Osteocyte (in vitro differentiated cells): ENCODE measurements around the gene CAPN10. TPM values are rescaled to one million over a fixed set of nuclear protein-coding genes. Genes with fewer than 3 reads are reported as not detected.

Experiments
- DNase-seq: peaks from one replicate; pipeline ENCODE4 v3.0.0; 2021; ENCODE audit warnings: mixed read lengths; ENCODE audit not compliant: unreplicated experiment; ENCODE audit errors: extremely low spot score
- H3K27ac Mint-ChIP-seq: one replicate; pipeline ENCODE4 v1.8.0; 2021; ENCODE audit warnings: mild to moderate bottlenecking, mixed read lengths; ENCODE audit not compliant: unreplicated experiment
- H3K27me3 Mint-ChIP-seq: one replicate; pipeline ENCODE4 v1.8.0; 2021; ENCODE audit warnings: mixed read lengths; ENCODE audit not compliant: unreplicated experiment
- H3K36me3 Mint-ChIP-seq: one replicate; pipeline ENCODE4 v1.8.0; 2021; ENCODE audit warnings: mixed read lengths; ENCODE audit not compliant: unreplicated experiment
- H3K4me1 Mint-ChIP-seq: one replicate; pipeline ENCODE4 v1.8.0; 2021; ENCODE audit warnings: mixed read lengths; ENCODE audit not compliant: unreplicated experiment
- H3K4me3 Mint-ChIP-seq: one replicate; pipeline ENCODE4 v1.8.0; 2021; ENCODE audit warnings: mild to moderate bottlenecking, moderate library complexity, mixed read lengths; ENCODE audit not compliant: unreplicated experiment
- H3K9me3 Mint-ChIP-seq: one replicate; pipeline ENCODE4 v1.8.0; 2021; ENCODE audit warnings: mixed read lengths; ENCODE audit not compliant: unreplicated experiment
- total RNA-seq: library from RNA; stranded (reverse); gene quantifications from 2 replicates; pipeline ENCODE4 v1.2.1, GENCODE V29; 2021
- TF ChIP-seq, protein P1 (sequence below): fragments of 200-600 bp; sonication (generic); IDR thresholded peaks from 2 replicates; pipeline ENCODE4 v1.5.0; 2021; ENCODE audit warnings: antibody characterized with exemption, mild to moderate bottlenecking, moderate library complexity

The CAPN10 gene
- total RNA-seq, 1 donor from 2014 or later = 37.7 TPM

DNA sequence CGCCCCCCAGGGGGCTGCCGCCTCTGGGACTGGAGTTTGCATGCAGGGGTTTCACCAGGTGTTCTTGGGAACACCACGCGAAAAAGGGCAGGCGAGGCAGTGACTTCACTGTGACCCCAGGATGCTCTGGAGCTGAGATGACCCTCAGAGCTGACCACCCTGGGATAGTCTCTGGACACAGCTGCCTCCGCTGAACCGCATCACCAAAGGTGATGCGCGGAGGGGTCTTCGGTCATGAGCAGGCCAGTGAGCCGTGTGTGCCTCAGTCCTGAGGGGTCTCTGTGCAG is 56.2 kb downstream of the CAPN10 start:
- Mint-ChIP-seq H3K9me3 (no peaks in the 10 kb centered on the region), H3K27ac (no peak overlapping the region), H3K4me3 (no peak overlapping the region), H3K36me3 (no peaks in the 10 kb centered on the region), H3K27me3 (peaks cover 13% of the 10 kb centered on the region), H3K4me1 (no peaks in the 10 kb centered on the region)
- TF ChIP-seq, protein P1, sequence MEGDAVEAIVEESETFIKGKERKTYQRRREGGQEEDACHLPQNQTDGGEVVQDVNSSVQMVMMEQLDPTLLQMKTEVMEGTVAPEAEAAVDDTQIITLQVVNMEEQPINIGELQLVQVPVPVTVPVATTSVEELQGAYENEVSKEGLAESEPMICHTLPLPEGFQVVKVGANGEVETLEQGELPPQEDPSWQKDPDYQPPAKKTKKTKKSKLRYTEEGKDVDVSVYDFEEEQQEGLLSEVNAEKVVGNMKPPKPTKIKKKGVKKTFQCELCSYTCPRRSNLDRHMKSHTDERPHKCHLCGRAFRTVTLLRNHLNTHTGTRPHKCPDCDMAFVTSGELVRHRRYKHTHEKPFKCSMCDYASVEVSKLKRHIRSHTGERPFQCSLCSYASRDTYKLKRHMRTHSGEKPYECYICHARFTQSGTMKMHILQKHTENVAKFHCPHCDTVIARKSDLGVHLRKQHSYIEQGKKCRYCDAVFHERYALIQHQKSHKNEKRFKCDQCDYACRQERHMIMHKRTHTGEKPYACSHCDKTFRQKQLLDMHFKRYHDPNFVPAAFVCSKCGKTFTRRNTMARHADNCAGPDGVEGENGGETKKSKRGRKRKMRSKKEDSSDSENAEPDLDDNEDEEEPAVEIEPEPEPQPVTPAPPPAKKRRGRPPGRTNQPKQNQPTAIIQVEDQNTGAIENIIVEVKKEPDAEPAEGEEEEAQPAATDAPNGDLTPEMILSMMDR = no peak
- peak; percentile 80 for DNase-seq

DNA sequence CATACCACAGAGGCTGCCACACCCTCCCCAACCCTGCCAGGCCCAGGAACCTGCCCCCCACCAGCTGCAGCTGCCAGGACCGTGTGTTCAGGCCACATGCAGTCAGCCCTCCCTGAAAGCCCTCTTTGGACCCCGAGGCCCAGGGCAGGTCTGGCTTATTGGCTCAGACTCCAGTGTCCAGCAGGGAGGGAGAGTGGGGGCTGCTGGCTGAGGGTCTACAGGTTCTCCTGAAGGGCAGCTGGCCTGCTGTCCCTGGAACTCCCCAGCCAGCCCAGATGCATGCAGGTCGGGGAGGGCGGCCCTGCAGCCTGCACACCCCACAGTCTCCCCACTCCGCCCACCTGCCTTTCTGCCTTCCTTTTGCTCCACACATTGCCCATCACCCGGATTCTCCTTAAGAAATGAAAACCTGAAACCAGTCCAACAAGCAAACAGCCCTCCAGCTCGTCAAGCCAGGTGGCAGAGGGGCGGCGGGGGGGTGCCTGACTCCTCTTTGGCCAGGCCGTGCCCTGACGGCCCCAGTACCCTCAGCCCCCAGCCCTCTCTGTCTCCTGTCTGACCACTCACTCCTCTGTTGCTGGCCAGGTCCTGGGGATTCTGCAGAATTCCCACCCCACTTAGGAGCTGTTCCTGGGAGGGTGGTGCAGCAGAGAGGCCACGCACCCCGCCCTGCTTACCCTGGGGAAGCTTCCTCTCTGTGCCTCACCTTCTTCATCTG is 56.7 kb downstream of the CAPN10 start:
- Mint-ChIP-seq H3K9me3 (no peaks in the 10 kb centered on the region), H3K4me3 (no peak overlapping the region), H3K27ac (no peak overlapping the region), H3K36me3 (no peaks in the 10 kb centered on the region), H3K4me1 (no peaks in the 10 kb centered on the region), H3K27me3 (peaks cover 17% of the 10 kb centered on the region)
- DNase-seq = peak; percentile 81
- TF ChIP-seq, protein P1 = no peak

DNA sequence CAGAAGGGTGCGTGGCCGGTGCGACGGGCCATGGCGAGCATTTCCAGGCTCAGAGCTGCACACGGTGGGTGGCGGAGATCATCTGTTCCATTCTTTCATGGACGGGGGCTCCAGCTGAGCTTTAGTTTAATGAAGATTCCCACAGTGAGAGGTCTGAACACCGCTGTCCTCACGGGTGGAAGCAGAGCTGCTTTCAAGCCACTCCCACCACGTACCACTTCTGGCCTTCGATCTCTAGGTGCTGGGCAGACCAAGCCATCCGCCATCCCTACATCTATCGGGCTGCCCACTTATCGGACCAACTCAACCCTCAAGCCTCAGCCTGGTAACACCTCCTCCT is 57.2 kb downstream of the CAPN10 start:
- Mint-ChIP-seq H3K4me1 (no peaks in the 10 kb centered on the region), H3K36me3 (no peaks in the 10 kb centered on the region)

DNA sequence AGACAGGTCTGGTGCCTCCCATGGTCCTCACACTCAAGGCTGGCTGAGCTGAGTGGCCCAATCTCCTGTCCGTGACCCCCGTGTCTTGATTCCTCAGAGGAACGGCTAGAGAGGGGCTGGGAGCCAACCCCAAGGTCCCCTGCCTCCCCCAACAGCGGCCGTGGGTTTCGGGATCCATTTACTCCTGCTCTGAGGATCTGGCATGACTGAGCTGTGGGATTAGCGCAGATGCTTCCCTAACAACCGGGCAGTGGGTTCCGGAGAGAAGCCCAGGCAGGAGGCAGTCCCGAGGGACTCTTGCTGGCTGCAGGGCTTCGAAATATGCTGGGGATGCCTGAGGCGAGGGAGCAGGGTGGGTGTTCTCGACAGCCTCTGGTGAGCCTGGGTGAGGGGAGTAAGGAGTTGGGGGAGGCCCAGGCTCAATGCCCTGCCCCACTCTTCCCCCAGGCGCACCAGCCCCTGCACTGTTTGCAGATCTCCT is 57.7 kb downstream of the CAPN10 start:
- Mint-ChIP-seq H3K36me3 (no peaks in the 10 kb centered on the region), H3K27me3 (peaks cover 23% of the 10 kb centered on the region), H3K4me1 (no peaks in the 10 kb centered on the region), H3K27ac (no peak overlapping the region), H3K9me3 (no peaks in the 10 kb centered on the region), H3K4me3 (no peak overlapping the region)
- TF ChIP-seq, protein P1 = no peak
- peak; percentile 73 for DNase-seq

More for the DNA sequence above, 57.2 kb downstream of the CAPN10 start:
- no peak overlapping the region for H3K4me3 Mint-ChIP-seq
- H3K9me3 Mint-ChIP-seq = no peaks in the 10 kb centered on the region
- TF ChIP-seq, protein P1 = no peak
- no peak overlapping the region for H3K27ac Mint-ChIP-seq
- peaks cover 21% of the 10 kb centered on the region for H3K27me3 Mint-ChIP-seq
- DNase-seq = peak; percentile 76

DNA sequence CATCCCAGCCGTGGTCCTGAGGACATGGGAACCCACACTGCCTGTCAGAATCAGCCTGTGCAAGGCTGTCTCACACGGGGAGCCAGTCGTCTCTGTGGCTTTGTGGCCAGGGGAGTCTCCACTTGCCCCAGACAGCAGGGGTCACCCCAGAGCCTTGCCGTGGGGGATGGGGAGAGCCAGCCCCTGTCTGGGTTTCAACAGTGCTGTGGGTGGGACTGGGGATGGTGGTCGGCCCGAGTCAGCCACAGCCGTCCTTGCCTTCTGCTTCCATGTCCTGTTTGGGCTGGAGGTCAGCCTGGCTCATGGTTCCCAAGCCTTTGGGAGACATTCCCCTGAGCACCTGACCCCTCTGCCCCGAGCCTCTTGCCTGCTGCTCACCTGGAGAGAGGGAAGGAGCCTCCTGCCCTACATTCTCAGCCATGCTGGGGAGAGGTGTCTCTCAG is 58.3 kb downstream of the CAPN10 start:
- no peaks in the 10 kb centered on the region for H3K4me1 Mint-ChIP-seq
- no peaks in the 10 kb centered on the region for H3K9me3 Mint-ChIP-seq
- TF ChIP-seq, protein P1 = no peak
- H3K36me3 Mint-ChIP-seq = no peaks in the 10 kb centered on the region
- no peak overlapping the region for H3K4me3 Mint-ChIP-seq
- H3K27ac Mint-ChIP-seq = no peak overlapping the region
- peak; percentile 80 for DNase-seq
- H3K27me3 Mint-ChIP-seq = peaks cover 30% of the 10 kb centered on the region
